HG02840 (cell line): ENCODE measurements around the gene C10orf90.

Experiments
- ATAC-seq: cut with Tn5 transposase; IDR thresholded peaks from one replicate; pipeline ENCODE4 v1.9.1; 2021; ENCODE audit warnings: mild to moderate bottlenecking, moderate library complexity, moderate number of reproducible peaks; ENCODE audit not compliant: unreplicated experiment, low FRiP score

The C10orf90 gene

DNA sequence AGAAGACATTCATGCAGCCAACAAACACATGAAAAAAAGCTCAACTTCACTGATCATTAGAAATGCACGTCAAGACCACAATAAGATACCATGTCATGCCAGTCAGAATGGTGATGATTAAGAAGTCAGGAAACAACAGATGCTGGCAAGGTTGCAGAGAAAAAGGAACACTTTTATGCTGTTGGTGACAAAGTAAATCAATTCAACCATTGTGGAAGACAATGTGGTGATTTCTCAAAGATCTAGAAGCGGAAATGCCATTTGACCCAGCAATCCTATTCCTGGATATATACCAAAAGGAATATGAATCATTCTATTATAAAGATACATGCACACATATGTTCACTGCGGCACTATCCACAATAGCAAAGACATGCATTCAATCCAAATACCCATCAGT is 77.6 kb downstream of the C10orf90 start:
- no peak for ATAC-seq

GRCh38 chr10:126588024-126588423 is 82.5 kb downstream of the C10orf90 start:
- no peak for ATAC-seq

DNA sequence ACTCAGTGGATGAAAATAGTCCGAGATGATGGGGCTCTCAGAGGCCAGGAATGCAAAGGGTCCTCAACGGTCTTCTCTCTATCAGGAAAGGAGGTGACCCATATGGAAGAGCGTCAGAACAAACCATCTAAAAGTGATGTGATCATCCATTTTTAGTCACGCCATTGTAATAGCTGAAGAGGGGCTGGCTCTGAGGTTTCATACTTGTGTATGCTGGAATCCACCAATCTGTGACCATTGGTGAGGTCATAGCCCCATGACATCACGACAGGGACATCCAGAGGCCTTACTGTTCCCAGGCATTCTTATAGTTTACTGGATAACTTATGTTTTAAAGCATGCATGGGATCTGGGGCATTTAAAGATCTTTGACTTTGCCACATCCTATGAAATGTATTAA is 83.6 kb downstream of the C10orf90 start:
- ATAC-seq, result no peak

GRCh38 chr10:126586128-126586527 is 84.4 kb downstream of the C10orf90 start:
- no peak for ATAC-seq

DNA sequence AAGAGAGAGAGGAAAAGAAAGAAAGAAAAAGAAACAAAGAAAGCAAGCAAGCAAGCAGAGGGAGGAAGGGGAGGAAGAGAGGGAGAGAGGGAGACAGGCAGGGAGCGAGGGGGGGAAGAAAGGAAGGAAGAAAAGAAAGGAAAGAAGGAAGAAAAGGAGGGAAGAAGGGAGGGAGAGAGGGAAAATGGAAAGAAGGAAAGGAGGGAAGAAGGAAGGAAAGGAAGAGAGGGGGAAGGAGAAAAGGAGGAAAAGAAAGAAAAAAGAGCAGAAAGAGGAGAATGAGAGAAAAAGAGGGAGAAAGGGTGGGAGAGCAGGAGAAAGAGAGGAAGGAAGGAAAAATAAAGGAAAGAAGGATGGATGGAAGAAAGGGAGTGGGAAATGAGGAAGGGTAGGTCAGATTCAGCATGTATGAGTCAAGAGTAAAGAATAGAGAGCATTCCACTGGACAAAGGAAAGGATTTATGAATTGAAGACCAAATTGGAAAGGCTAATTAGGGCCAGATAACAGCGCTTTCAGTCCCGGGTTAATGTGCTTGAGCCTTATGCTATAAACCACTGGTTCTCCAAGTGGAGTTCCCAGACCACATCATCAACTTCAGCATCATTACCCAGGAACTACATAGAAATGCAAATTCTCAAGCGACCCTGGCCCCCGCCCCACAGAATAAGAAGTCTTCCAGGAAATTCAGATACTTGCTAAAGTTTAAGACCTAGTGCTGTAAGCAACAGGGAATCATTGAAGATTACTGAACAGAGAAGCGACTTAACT is 85.1 kb downstream of the C10orf90 start:
- ATAC-seq, result no peak

DNA sequence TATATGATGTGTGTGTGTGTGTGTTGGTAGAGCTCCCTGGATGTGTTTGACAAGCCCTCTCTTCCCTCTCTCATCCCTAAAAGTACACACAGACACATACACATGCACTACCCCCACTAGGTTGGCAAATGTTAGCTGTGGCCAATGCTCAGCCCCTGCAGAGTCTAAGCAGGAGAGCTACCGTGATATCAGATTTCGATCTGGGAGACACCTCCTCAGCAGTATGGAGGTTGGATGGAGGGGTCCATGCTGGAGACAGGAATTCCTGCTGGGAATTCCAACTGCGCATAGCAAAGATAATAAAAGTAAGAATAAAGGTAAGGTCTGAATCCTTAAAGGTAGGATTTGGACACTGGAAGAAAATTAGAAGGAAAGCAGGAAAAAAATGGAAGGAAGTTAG is 85.7 kb downstream of the C10orf90 start:
- ATAC-seq, result no peak

DNA sequence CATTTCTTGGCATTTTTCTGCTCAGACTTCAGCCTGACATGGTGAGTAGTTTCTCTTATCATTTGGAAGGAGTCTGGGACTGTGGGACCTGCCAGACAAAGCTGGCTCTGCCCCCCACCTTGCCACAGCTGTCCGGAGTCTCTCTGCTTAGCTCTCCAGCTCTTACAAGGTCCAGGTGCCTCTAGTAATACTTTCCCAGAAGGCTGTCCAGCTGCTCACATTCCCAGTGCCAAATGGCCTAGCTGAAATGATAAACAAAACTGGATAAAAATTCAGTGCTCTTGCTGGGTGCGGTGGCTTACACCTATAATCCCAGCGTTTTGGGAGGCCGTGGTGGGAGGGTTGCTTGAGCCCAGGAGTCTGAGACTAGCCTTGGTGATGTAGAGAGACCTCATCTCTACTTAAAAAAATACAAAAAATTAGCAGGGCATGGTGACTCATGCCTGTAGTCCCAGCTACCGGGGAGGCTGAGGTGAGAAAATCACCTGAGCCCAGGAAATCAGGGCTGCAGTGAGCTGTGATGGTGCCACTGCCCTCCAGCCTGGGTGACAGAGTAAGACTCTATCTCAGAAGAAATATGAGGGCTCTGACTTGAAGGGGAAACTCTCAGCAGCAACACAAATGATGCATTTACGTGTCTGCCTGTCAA is 86.8 kb downstream of the C10orf90 start:
- no peak for ATAC-seq

DNA sequence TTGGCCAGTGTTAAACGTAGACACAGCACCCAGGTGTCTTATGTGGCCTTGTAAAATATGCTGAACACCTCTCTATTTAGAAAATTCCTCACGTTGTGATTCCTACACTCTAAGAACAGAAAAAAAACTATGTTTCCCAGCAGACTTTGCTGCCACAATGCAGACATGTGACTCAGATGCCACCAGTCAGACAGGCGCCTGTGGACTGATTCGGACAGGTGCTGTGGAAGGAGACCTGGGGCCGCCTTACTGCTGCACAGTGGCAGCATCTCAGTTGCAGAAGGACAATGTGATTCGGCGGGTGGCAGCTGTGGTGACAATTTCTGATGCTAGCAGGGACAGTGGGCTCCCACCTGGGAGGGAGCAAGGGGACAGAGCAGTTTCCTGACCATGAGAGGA is 88.8 kb downstream of the C10orf90 start:
- no peak for ATAC-seq

DNA sequence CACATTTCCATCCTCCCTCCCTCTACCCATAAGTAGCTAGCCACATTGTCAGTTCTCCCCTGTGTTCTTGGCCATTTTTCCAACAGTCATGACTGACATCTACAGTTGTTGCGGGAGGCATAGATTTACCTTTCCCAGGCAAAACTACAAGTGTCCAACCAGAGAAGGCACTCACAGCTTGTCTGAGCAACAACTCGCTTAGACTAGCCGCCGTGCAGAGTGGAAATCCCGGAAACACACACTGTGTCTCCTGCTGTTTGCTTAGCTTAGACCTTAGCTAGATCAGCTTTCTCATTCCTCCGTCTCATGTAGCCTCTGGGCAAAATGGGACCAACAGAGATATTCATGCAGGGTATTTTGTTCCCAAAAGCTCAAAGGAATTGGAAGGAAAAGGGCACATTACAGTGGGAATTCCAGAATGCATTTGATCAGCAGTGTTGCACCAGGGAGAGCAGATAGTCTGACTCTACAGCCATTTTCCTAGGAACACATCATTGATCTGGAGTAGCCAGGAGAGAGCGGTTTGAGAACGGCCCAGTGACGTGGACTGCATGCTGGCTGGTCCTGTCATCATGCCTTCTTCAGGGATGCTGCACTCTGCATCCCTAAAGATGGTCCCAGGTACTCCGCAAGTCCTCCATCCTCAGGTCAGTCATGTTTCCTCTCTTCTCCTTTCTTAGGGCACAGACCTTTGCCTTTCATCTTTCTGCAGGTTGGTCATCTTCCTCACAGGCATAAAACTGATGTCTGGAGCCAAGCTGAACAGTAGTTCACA is 89.4 kb downstream of the C10orf90 start:
- ATAC-seq, result no peak

GRCh38 chr10:126576336-126576735 is 94.2 kb downstream of the C10orf90 start:
- ATAC-seq, result no peak

DNA sequence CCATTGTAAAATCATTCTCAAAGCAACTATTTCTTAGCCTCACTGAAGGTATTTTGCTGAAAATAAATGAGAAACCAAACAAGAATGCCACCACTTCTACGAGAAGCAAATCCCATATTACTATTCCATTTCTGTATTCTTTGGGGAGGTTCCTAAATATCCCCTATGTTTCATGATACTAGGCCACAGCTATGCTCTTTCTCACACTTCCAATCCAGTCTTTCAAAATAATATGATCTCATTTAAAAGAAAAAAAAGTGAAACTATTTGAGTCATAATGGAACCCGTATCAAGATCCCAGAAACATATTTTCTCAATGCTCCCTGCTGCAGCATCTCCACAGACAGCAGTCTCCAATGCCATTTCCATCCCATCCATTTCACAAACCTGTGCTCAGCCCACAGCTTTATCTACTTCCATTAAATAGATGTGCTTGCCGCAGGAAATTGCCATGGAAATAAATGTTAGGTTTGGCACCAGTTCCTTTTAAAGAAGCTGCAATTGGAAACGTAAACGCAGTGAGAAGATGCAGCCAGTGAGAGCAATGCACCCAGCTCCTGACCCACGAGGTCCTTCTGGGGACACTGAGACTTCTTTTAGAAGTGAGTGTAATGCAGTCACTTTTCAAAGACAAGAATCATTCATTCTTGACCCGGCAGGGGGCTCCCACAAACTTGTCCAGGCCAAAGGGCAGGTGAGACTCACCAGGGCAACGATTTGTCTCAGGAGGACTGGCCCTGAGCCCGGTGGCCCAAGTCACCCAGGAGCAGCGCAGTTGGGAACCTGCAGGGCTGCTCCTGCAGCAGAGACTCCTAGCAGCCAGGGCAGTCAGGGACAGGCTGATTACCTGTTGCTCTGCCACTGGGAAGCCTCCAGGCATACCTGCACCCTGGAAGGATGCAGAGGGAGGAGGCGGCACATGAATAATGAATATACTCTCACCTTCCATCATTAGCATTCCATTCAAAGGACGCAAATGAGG is 99.6 kb downstream of the C10orf90 start:
- ATAC-seq, result no peak

- ATAC-seq, result no peak
Measured at GRCh38 chr10:126570245-126570570, 100.3 kb downstream of the C10orf90 start.

DNA sequence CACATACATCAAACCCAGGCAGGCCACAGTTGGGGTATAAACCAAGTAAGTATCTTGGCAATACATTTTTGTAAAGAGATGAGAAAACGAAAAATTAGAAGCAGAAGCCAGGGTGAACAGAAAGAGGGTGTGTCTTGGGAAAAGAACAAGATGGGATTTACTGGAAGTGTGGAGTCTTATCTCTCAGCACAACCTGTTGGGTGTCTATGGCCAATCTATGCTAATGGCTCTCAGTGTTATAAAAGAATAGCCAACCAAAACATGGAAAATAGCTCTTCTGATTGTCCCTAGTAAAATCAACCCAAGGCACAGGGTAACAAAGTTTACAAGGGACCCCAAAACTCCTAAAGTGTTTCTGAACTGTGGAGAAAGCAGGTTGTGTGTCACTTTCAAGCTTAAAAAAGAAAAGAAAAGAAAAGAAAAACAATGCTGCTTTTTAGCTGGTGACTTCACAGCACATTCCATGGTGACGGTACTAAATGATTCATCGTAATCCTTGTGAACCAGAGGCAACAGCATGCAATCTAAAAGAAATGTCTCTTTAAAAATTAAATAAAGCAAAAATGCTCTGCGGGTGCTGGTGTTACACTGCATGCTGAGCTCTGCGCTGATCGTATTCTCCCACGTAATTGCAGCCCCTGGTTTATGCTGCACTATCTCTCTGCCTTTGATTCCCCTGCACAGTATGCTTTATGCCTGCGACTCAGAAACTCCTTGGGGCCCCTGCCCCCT is 100.8 kb downstream of the C10orf90 start:
- ATAC-seq, result no peak

GRCh38 chr10:126568809-126569385 is 101.6 kb downstream of the C10orf90 start:
- no peak for ATAC-seq

DNA sequence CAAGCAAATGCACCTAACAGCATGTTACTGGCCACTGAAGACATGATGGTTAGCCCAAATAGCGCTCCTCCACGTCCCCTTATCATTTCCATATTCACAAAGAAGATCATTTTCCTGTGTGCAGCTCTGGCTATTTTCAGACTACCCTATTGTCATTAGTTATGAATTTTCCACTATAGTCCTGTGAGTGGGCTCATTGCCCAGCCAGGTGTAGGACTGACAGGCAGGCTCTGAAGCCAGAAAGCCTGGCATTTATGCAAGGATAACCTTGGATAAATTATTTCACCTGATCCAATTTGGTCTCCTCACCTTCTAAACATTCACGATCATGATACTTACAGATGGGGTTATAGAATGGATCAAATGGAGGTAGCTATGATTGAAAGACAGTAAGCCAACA is 104.6 kb downstream of the C10orf90 start:
- ATAC-seq, result no peak

GRCh38 chr10:126565441-126565840 is 105.1 kb downstream of the C10orf90 start:
- ATAC-seq, result no peak

DNA sequence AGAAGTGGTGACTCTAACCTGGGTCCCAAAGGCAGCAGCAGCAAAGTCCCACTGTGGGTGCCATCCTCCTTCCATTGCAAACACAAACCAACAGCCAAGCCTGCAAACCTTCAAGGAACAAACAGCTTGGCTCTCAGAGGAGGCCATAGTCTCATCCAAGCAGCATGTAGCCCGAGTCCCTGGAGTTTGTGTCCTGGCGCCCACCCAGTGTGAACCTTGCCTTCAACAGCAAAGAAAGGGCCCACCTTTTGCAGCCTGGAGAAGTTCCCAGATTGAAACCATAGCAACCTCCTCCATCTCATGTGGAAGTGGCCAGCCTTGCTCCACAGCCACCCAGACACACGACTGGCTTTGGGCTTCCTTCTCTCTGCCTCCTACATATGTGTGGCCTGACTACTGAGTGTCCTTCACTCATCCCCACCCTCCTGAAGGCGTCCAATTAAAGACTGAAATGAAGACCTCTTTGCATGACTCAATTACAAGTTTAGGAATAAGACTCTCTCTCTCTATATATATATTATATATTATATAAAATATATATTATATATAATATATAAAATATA is 106.1 kb downstream of the C10orf90 start:
- ATAC-seq, result no peak

DNA sequence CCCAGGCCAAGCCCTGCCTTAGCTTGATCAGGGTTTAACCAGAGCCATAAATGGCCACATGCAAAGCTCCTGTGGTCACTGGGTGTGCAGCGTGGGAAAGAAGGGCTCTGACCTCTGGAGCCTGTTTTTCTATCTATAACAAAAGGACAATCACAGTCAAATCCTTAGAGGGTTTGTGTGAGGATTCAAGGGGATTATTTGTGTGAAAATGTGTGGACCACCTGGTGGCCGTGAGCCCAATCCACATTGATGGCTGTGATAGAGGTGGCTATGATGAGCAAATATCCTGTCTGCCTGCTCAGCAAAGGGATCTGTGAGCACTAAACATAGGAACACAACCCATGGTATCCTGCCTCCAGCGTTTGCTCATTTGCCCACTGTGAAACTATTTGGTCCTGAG is 107.1 kb downstream of the C10orf90 start:
- no peak for ATAC-seq
